ENCODE data around the gene RP9.
A peak's percentile ranks its signal among the peaks of the same experiment; 100 is the strongest.
"Not testable (repeated sequence)": the region's sequence is repeated elsewhere in the genome, so short reads cannot be mapped to it uniquely, and the experiment has no call there.

RP9 gene

GRCh38 chr7:33101906-33102305 lies 7.3 kb downstream of the RP9 start:
- no peak for DNase-seq (ENCODE audit: low read depth)

GRCh38 chr7:33100770-33101169 lies 8.4 kb downstream of the RP9 start:
- no peak for DNase-seq (ENCODE audit: low read depth)

GRCh38 chr7:33099154-33099940 lies 9.9 kb downstream of the RP9 start:
- no peak for DNase-seq (ENCODE audit: low read depth)

GRCh38 chr7:33094745-33095275 lies 14.4 kb downstream of the RP9 start:
- DNase-seq (ENCODE audit: low read depth), result not testable (repeated sequence)

- DNase-seq (ENCODE audit: low read depth), result no peak
Observed at GRCh38 chr7:33093266-33093665, 15.9 kb downstream of the RP9 start.

GRCh38 chr7:33091641-33092191 lies 17.5 kb downstream of the RP9 start:
- DNase-seq (ENCODE audit: low read depth), result no peak

GRCh38 chr7:33091111-33091531 lies 18.1 kb downstream of the RP9 start:
- DNase-seq (ENCODE audit: low read depth), result peak; percentile 24

GRCh38 chr7:33089142-33089541 lies 20.1 kb downstream of the RP9 start:
- DNase-seq (ENCODE audit: low read depth), result no peak

- no peak for DNase-seq (ENCODE audit: low read depth)
Observed at GRCh38 chr7:33087858-33088257, 21.3 kb downstream of the RP9 start.

GRCh38 chr7:33087356-33087755 lies 21.8 kb downstream of the RP9 start:
- DNase-seq (ENCODE audit: low read depth), result no peak

- no peak for DNase-seq (ENCODE audit: low read depth)
Observed at GRCh38 chr7:33079763-33080690, 29.2 kb downstream of the RP9 start.

- no peak for DNase-seq (ENCODE audit: low read depth)
Observed at GRCh38 chr7:33079096-33079495, 30.1 kb downstream of the RP9 start.

GRCh38 chr7:33076737-33077136 lies 32.5 kb downstream of the RP9 start:
- no peak for DNase-seq (ENCODE audit: low read depth)

GRCh38 chr7:33075818-33076518 lies 33.2 kb downstream of the RP9 start:
- DNase-seq (ENCODE audit: low read depth), result no peak

- no peak for DNase-seq (ENCODE audit: low read depth)
Observed at GRCh38 chr7:33073243-33073642, 36.0 kb downstream of the RP9 start.

GRCh38 chr7:33072471-33072870 lies 36.7 kb downstream of the RP9 start:
- no peak for DNase-seq (ENCODE audit: low read depth)

GRCh38 chr7:33070831-33071230 lies 38.4 kb downstream of the RP9 start:
- DNase-seq (ENCODE audit: low read depth), result no peak

- no peak for DNase-seq (ENCODE audit: low read depth)
Observed at GRCh38 chr7:33070277-33070676, 38.9 kb downstream of the RP9 start.

- no peak for DNase-seq (ENCODE audit: low read depth)
Observed at GRCh38 chr7:33067921-33068320, 41.3 kb downstream of the RP9 start.

- no peak for DNase-seq (ENCODE audit: low read depth)
Observed at GRCh38 chr7:33066771-33067170, 42.4 kb downstream of the RP9 start.

- no peak for DNase-seq (ENCODE audit: low read depth)
Observed at GRCh38 chr7:33065981-33066380, 43.2 kb downstream of the RP9 start.

Measured in non-pigmented ciliary epithelial cell (primary cell).